Lower lobe of right lung (tissue), 2 donors: ENCODE measurements around the gene NOCT. TPM values are rescaled to one million over a fixed set of nuclear protein-coding genes. Genes with fewer than 3 reads are reported as not detected.
"Not testable (repeated sequence)": the region's sequence is repeated elsewhere in the genome, so short reads cannot be mapped to it uniquely, and the experiment has no call there.

Experiments used
- ATAC-seq, 2 donors: fragments of 200-7000 bp; cut with Tn5 transposase; one replicate each; pipeline ENCODE4 v1.9.1; 2020 to 2022; ENCODE audit warnings: mild to moderate bottlenecking in 2 of 2, moderate library complexity in 2 of 2
- DNase-seq: peaks from one replicate; pipeline ENCODE4 v3.0.0-alpha.2; 2020
- H3K27ac ChIP-seq: fragments of 200-600 bp; one replicate; pipeline ENCODE4 v1.8.0; 2022
- H3K27me3 ChIP-seq: fragments of 200-600 bp; one replicate; pipeline ENCODE4 v1.8.0; 2022; ENCODE audit warnings: low read depth
- H3K36me3 ChIP-seq: fragments of 200-600 bp; one replicate; pipeline ENCODE4 v1.8.0; 2022; ENCODE audit warnings: mild to moderate bottlenecking
- H3K4me1 ChIP-seq: fragments of 200-600 bp; one replicate; pipeline ENCODE4 v1.8.0; 2022
- H3K4me3 ChIP-seq: fragments of 200-600 bp; one replicate; pipeline ENCODE4 v1.8.0; 2022; ENCODE audit warnings: mild to moderate bottlenecking
- H3K9me3 ChIP-seq: fragments of 200-600 bp; one replicate; pipeline ENCODE4 v1.8.0; 2022
- intact Hi-C: fragments of 100-400 bp; cut with DNase I; formaldehyde crosslinking; loops from one replicate; pipeline ENCODE4 v1.11.0; 2022
- total RNA-seq: library from RNA; stranded (reverse); fragmentation: NEBNext Ultra II Directional; extraction: Animal tissue kit (Norgen Biotek cat#: 25700); gene quantifications from one replicate; pipeline ENCODE4 v1.2.1, GENCODE V29; 2021
- TF ChIP-seq, protein P1 (sequence below): fragments of 200-600 bp; IDR thresholded peaks from one replicate; pipeline ENCODE4 v1.8.0; 2022; ENCODE audit warnings: antibody characterized with exemption, mild to moderate bottlenecking
- donor health status: DM: no; HTN: yes; CAD: no; lungs with severe emphysema.

The NOCT gene
- total RNA-seq, 1 donor from 2014 or later, result 2.8 TPM

DNA sequence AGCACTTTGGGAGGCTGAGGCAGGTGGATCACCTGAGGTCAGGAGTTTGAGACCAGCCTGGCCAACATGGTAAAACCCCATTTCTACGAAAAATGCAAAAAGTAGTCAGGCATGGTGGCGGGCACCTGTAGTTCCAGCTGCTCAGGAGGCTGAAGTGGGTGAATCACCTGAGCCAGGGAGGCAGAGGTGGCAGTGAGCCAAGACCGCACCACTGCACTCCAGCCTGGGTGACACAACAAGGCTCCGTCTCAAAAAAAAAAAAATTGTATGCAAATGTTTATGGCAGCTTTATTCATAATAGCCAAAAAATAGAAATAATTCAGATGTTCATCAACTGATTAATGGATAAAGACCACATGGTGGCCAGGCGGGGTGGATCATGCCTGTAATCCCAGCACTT is 9.8 kb upstream of the NOCT start:
- H3K4me3 ChIP-seq, result no peak overlapping the region
- H3K36me3 ChIP-seq, result no peaks in the 10 kb centered on the region
- ATAC-seq (no peak), DNase-seq (no peak)
- H3K27ac ChIP-seq, result no peak overlapping the region
- TF ChIP-seq, protein P1, sequence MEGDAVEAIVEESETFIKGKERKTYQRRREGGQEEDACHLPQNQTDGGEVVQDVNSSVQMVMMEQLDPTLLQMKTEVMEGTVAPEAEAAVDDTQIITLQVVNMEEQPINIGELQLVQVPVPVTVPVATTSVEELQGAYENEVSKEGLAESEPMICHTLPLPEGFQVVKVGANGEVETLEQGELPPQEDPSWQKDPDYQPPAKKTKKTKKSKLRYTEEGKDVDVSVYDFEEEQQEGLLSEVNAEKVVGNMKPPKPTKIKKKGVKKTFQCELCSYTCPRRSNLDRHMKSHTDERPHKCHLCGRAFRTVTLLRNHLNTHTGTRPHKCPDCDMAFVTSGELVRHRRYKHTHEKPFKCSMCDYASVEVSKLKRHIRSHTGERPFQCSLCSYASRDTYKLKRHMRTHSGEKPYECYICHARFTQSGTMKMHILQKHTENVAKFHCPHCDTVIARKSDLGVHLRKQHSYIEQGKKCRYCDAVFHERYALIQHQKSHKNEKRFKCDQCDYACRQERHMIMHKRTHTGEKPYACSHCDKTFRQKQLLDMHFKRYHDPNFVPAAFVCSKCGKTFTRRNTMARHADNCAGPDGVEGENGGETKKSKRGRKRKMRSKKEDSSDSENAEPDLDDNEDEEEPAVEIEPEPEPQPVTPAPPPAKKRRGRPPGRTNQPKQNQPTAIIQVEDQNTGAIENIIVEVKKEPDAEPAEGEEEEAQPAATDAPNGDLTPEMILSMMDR, result no peak
- intact Hi-C loops, result no loop called here
- H3K9me3 ChIP-seq, result no peaks in the 10 kb centered on the region
- H3K27me3 ChIP-seq, result no peaks in the 10 kb centered on the region
- H3K4me1 ChIP-seq, result no peaks in the 10 kb centered on the region

DNA sequence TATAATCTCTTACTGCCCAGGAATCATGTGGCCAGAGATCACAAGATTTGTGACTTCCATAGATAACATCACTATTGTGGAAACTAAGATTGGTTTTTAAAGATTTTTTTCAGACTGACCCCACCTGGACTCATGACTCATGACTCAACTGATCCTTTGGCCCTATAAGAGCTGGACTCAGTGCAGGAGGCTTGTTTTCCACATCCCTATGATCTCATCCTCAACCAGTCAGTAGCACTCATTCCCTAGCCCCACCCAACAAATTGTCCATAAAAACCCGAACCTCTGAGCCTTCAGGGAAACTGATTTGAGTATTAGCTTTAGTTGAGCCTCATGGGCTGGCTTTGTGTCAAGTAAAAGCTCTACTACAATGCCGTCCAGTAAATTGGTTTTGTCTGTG is 7.9 kb upstream of the NOCT start:
- intact Hi-C loops, result no loop called here
- DNase-seq, result no peak
- no peak overlapping the region for H3K4me3 ChIP-seq
- TF ChIP-seq, protein P1, result no peak
- no peaks in the 10 kb centered on the region for H3K4me1 ChIP-seq
- no peak for ATAC-seq
- H3K36me3 ChIP-seq, result no peaks in the 10 kb centered on the region
- H3K27me3 ChIP-seq, result no peaks in the 10 kb centered on the region
- H3K27ac ChIP-seq, result no peak overlapping the region
- H3K9me3 ChIP-seq, result no peaks in the 10 kb centered on the region

- H3K36me3 ChIP-seq, H3K4me1 ChIP-seq, ATAC-seq, H3K27ac ChIP-seq, DNase-seq, H3K4me3 ChIP-seq, intact Hi-C loops, H3K27me3 ChIP-seq, H3K9me3 ChIP-seq: not testable (repeated sequence)
Measured at GRCh38 chr4:139008278-139008677, 7.3 kb upstream of the NOCT start.

DNA sequence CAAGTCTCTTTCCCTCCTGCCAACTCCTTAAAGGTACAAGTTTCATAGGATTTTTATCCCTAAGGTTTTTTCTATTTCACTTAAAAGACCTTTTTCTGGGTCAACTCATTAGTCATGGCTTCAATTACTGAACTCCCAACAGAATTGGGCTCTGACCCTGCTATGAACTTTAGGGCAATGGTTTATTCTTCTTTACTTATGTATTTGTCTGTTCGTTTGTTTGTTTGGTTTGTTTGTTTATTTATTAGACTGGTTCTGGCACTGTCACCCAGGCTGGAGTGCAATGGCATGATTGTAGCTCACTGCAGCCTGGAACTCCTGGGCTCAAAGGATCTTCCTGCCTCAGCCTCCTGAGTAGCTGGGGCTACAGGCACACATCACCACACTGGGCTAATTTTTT is 5.9 kb upstream of the NOCT start:
- Histone ChIP-seq H3K36me3 (no peaks in the 10 kb centered on the region), H3K27me3 (no peaks in the 10 kb centered on the region), H3K4me1 (peaks cover 10% of the 10 kb centered on the region), H3K4me3 (no peak overlapping the region), H3K27ac (no peak overlapping the region), H3K9me3 (no peaks in the 10 kb centered on the region)
- no peak for DNase-seq
- TF ChIP-seq, protein P1, result no peak
- no peak for ATAC-seq
- intact Hi-C loops, result no loop called here

DNA sequence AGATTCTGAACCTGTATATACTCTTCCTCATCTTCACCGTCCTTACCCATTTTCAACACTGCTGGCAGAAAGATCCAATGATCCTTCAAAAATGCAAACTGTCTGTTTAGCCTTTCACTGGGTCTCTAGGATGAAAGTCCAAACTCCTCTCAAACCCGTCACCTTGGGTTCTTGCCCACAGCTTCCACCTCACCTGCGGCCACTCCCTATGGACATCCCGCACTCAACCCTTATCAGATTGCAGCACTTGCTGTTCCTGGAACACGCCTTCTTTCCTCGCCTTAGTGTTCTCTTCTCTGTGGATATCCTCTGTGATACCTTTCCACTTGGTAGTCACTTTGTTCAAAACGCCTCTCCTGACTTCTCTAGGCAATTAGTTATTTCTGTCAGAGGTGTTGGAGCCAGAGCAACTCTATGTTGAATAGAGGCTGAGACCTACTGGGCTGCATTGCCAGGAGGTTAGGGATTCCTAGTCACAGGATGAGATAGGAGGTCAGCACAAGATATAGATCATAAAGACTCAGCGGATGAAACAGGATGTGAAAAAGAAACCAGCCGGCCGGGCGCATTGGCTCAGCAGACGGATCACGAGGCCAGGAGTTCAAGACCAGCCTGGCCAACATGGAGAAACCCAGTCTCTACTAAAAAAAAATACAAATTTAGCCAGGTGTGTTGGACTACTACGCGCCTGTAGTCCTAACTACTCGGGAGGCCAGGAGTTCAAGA is 4.2 kb upstream of the NOCT start:
- intact Hi-C loops, result no loop called here

More for the DNA sequence above, 4.2 kb upstream of the NOCT start:
- no peak for DNase-seq
- TF ChIP-seq, protein P1, result no peak
- H3K27ac ChIP-seq, result no peak overlapping the region
- no peaks in the 10 kb centered on the region for H3K9me3 ChIP-seq
- H3K36me3 ChIP-seq, result no peaks in the 10 kb centered on the region
- no peak overlapping the region for H3K4me3 ChIP-seq
- no peaks in the 10 kb centered on the region for H3K27me3 ChIP-seq
- H3K4me1 ChIP-seq, result peaks cover 15% of the 10 kb centered on the region
- ATAC-seq, result no peak
